Measurements from ENCODE around the gene UBAC1.
"Not testable (repeated sequence)": the region's sequence is repeated elsewhere in the genome, so short reads cannot be mapped to it uniquely, and the experiment has no call there.

UBAC1 gene

GRCh38 chr9:135978642-135979546 is 17.7 kb upstream of the UBAC1 start:
- no peak for DNase-seq

GRCh38 chr9:135976944-135977343 is 15.8 kb upstream of the UBAC1 start:
- no peak for DNase-seq

DNA sequence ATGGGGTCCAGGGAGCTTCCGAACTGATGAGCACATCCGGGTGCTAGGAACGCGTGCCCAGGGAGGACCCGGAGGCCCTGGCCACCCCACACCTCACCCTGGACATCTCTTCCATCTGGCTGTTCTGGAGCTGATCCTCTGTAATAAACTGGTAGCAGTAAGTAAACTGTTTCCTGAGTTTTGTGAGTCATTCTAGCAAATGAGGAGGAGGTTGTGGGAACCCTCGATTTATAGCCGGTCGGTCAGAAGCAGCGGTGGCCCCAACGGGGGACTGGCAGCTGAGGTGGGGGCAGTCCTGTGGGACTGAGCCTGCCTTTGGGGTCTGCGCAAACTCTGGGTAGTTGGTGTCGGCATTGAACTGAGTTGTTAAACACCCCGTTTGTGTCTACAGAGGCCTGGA is 15.4 kb upstream of the UBAC1 start:
- no peak for DNase-seq

- no peak for DNase-seq
These were observed 14.7 kb upstream of the UBAC1 start for GRCh38 chr9:135975834-135976233.

DNA sequence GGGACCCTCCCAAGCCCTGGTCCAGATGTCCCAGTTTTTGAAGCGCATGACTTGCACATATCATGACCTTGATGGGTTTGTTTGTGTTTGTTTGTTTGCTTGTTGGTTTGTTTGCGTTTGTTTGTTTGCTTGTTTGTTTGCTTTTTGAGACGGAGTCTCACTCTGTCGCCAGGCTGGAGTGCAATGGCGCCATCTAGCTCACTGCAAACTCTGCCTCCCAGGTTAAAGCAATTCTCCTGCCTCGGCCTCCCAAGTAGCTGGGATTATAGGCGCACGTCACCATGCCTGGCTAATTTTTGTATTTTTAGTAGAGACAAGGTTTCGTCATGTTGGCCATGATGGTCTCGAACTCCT is 13.0 kb upstream of the UBAC1 start:
- DNase-seq = no peak

- DNase-seq = no peak
These were observed 12.4 kb upstream of the UBAC1 start for GRCh38 chr9:135973277-135974219.

GRCh38 chr9:135971892-135972291 is 10.7 kb upstream of the UBAC1 start:
- no peak for DNase-seq

DNA sequence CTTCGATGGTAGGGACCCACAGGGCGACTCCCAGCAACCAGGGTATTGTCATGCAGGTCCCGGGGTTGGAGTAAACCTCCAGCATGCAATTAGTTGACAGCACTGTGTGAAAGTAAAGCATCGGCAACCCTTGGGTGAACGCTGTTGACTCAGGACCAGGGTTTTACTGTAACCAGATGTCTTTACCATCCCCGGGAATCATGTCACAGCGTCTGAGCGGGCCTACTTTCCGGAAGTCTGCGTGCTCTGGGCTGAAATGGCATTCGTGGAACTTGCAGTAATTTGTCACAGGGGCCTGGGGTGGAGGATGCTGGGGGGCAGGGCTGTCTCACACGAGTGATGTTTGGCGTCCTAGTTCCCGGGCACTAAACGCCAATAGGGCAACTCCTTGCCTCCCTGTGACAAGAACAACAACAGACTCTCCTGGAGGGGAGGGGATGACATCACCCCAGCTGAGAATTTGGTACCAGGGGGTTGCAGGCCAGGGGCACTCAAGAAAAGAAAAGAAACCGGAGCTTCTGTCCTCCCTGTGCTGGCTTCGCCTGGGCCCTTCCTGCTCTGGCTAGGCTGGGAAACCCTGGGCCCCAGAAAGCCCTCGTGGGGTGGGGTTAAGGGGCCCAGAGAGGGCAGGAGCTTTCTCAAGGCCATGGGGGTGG is 10.1 kb upstream of the UBAC1 start:
- DNase-seq = peak; percentile 68

DNA sequence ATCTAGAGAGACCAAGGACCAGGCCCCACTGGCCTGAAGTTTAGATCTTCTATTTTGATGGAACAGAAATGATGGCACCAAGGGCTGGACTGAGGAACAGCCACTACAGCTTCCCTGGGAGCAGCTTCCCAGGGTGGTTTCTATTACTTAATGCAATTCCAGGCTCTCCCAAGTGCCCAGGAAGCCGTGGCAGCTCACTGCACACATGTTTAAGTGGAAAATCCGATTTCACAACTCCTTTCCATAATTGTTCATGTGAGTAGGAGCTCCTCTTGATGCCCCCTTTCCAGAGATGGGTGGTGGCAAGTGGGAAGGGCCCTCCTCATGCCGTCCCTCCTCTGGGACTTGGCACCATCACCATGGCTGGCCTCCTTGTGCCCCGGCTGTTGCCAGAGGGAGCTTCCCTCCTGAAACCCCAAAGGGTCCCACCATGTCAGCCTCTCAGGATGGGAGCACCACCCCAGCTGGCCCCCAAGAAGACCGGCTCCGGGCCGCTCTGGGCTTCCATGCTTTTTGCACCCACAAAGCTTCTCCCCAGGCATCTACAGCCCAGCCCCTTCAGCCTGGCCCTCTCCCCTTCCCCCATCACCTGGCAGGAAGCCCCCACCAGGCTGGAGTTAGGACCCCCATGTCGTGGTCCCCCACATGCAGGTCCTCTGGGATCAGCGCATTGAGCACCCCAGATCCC is 9.1 kb upstream of the UBAC1 start:
- DNase-seq = no peak

GRCh38 chr9:135969064-135969683 is 8.0 kb upstream of the UBAC1 start:
- no peak for DNase-seq

DNA sequence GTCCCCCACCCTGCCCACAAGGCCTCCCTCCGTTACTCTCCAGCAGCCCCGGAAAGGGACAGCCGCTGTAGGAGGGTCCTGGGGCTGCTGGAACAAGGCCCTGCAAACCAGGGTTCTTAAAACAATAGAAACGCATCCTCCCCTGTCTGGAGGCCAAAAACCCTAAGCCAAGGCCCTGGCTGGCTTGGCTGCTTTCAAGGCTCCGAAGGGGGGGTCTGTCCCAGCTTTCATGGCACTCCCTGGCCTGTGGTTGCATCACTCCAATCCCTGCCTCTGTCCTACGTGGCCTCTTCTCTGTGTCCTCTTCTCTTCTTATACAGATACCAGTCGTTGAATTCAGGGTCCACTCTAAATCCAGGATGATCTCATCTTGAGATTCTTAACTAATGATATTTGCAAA is 7.4 kb upstream of the UBAC1 start:
- DNase-seq = no peak

- DNase-seq = no peak
These were observed 6.9 kb upstream of the UBAC1 start for GRCh38 chr9:135968083-135968476.

- not testable (repeated sequence) for DNase-seq
These were observed 5.7 kb upstream of the UBAC1 start for GRCh38 chr9:135966916-135967260.

- DNase-seq = no peak
These were observed 4.1 kb upstream of the UBAC1 start for GRCh38 chr9:135965124-135965756.

DNA sequence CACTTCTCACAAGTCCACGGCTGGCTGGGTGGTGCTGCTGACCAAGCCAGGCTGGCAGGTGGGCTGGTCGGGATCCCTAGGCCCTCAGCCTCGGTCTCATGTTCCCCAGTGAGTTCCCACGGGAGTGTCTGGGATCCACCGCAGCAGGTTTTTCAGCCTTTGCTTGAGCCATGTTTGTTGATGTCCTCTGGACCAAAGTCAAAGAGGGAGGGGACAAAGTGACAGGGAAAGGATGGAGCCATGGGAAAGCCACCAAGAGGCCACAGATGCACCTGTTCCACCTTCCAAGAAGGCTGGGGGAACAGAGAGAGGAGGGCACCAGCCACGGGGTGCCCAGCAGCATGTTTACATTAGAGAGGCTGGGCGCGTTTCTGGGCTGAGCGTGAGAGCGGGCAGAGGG is 2.8 kb upstream of the UBAC1 start:
- no peak for DNase-seq

DNA sequence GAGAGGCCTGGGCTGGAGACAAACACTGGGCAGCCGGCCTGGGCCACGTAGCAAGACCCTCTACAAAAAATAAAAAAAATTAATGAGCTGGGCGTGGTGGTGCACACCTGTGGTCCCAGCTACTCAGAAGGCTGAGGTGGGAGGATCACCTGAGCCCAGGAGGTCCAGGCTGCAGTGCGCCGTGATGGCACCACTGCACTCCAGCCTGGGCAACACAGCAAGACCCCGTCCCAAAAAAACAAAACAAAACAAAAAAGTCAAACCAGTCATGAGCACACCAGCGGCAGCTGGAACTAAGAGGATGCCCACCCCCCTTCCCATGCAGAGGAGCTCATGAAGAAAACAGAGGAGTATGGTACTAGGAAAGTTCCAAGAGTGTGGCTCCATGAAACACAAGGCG is 2.2 kb upstream of the UBAC1 start:
- no peak for DNase-seq

DNA sequence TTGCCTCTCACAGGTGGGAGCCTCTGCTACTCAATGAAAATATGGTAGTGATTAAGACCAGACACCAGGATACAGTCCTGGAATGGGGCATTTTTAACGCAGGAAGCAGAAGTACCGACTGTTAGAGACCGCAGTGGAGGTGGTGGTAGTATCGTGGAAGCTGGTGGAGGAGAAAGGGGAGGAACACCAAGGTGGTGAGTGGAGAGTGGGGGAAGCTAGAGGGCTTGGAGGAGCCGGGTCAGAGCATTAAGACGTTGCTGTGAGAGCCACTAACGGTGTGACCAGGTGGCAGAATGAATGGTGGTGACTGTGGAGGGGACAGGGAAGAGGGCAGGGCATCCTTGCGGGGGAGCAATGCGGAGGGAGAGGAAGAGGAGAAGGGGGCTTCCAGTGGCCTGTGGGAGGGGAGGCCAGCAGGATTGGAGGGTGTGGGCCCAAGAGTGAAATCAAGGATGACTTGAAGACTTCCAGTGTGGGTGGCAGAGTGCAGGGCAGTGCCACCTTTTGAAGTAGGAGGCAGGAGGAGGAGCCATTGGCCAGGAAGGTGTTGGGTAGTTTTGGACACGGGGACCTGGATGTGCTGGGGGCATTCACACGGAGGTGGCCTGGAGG is 1.6 kb upstream of the UBAC1 start:
- DNase-seq = no peak

- DNase-seq = no peak
These were observed 880 bp upstream of the UBAC1 start for GRCh38 chr9:135961811-135962695.

DNA sequence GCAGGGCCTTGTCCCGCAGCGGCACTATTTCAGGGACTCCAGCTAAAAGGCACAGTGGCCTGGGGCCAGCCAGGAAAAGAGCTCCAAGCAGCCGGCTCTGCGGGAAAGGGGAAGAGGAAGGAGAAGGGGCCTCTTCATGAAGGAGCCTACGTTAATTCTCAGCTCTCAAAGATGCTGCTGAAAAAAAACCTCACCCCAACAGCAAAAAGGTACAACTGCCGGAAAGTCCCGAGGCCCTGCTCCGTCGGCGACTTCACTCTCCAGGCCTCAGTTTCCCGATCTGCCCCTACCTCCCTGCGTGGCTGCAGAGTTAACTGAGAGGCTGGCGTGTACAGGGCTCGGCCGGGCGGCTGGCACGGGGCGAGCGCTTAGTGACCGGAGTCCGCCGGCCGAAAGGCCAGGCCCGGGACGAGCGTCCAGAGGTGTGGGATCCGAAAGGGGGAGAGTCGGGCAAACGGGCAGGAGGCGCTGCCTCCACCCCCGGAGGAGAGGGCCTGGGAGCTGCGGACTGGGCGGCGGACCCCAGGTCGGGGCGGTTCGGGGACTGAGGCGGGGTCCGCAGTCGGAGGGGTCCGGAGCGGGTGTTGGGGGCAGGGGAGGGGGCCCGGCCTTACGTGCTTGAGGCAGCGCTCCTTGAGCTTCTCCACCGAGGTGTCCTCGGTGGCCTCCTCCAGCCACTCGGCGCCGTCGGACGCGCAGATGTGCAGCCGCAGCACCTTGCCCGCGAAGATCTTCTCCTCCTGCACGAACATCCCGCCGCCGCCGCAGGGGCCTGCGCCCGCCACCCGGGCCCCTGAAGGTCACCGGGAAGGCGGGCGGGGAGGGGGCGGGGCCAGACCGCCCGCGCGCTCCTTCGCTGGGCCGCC is 529 bp downstream of the UBAC1 start:
- no peak for DNase-seq

All from fibroblast of skin of back (primary cell).